AG10803 (cell line): ENCODE results near the gene NPC1L1.

Source experiments
- DNase-seq: peaks from one replicate; pipeline ENCODE4 v3.0.0; 2010; ENCODE audit warnings: low read depth
- H3K4me3 ChIP-seq: 2 replicates; pipeline ENCODE4 v1.5.1; 2011; ENCODE audit warnings: mild to moderate bottlenecking, low read length, control low read depth
- TF ChIP-seq, protein P1 (sequence below): conservative IDR thresholded peaks from 2 replicates; pipeline ENCODE4 v1.5.1; 2011; ENCODE audit warnings: mild to moderate bottlenecking, low read length, control low read depth, inconsistent platforms

NPC1L1 gene

DNA sequence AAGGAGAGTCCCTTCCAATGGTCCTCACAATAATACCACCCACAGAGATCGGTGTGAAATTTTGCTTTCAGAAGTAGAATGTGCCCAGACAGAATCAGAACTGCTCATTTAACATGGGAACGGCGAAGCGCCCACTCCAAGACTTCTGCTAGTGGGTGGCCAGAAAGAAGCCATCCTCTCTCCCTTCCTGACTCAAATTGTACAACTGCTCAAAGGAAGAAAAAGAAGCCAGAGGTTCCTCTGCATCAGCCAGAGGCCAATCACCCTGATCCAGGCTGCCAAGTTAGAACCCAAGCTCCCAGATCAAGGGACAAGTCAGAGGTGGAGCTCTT lies 73.9 kb downstream of the NPC1L1 start:
- DNase-seq, result no peak
- no peak overlapping the region for H3K4me3 ChIP-seq
- TF ChIP-seq, protein P1, sequence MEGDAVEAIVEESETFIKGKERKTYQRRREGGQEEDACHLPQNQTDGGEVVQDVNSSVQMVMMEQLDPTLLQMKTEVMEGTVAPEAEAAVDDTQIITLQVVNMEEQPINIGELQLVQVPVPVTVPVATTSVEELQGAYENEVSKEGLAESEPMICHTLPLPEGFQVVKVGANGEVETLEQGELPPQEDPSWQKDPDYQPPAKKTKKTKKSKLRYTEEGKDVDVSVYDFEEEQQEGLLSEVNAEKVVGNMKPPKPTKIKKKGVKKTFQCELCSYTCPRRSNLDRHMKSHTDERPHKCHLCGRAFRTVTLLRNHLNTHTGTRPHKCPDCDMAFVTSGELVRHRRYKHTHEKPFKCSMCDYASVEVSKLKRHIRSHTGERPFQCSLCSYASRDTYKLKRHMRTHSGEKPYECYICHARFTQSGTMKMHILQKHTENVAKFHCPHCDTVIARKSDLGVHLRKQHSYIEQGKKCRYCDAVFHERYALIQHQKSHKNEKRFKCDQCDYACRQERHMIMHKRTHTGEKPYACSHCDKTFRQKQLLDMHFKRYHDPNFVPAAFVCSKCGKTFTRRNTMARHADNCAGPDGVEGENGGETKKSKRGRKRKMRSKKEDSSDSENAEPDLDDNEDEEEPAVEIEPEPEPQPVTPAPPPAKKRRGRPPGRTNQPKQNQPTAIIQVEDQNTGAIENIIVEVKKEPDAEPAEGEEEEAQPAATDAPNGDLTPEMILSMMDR, result no peak

GRCh38 chr7:44466300-44467216 lies 74.6 kb downstream of the NPC1L1 start:
- TF ChIP-seq, protein P1, result no peak
- DNase-seq, result peak; percentile 38
- H3K4me3 ChIP-seq, result no peak overlapping the region

GRCh38 chr7:44465490-44465889 lies 75.6 kb downstream of the NPC1L1 start:
- H3K4me3 ChIP-seq, result no peak overlapping the region
- no peak for DNase-seq
- TF ChIP-seq, protein P1, result no peak

GRCh38 chr7:44463169-44463808 lies 77.8 kb downstream of the NPC1L1 start:
- H3K4me3 ChIP-seq, result no peak overlapping the region
- TF ChIP-seq, protein P1, result peak; percentile 42
- no peak for DNase-seq
